Ascending aorta (tissue), 2 donors: ENCODE measurements around the gene SYT6. TPM values are rescaled to one million over a fixed set of nuclear protein-coding genes. Genes with fewer than 3 reads are reported as not detected.

Experiments used
- DNase-seq, 2 donors: peaks; one replicate each; pipeline ENCODE4 v3.0.0-alpha.2; 2019; ENCODE audit warnings: low spot score in 2 of 2
- H3K27ac ChIP-seq, 2 donors: fragments of 200-600 bp; sonication (generic); one replicate each; pipeline ENCODE4 v1.5.1; 2016 to 2017; ENCODE audit warnings: mild to moderate bottlenecking in 1 of 2
- H3K27me3 ChIP-seq: fragments of 200-600 bp; sonication (generic); one replicate; pipeline ENCODE4 v1.5.1; 2017
- H3K36me3 ChIP-seq, 2 donors: fragments of 200-600 bp; sonication (generic); one replicate each; pipeline ENCODE4 v1.5.1; 2016
- H3K4me1 ChIP-seq, 2 donors: fragments of 200-600 bp; sonication (generic); one replicate each; pipeline ENCODE4 v1.5.1; 2016 to 2017; ENCODE audit warnings: mild to moderate bottlenecking in 1 of 2
- H3K4me3 ChIP-seq, 2 donors: fragments of 200-600 bp; sonication (generic); one replicate each; pipeline ENCODE4 v1.5.1; 2016 to 2017; ENCODE audit warnings: mild to moderate bottlenecking in 1 of 2
- H3K9me3 ChIP-seq, 2 donors: fragments of 200-600 bp; sonication (generic); one replicate each; pipeline ENCODE4 v1.5.1; 2016
- CTCF ChIP-seq, 3 experiments: fragments of 200-600 bp in 2 of 3; fragments of 450-650 bp in 1 of 3; sonication (generic) in 2 of 3; IDR thresholded peaks; one replicate each; pipeline ENCODE4 v1.5.1; 2016 to 2019; ENCODE audit warnings: antibody characterized with exemption in 3 of 3, mild to moderate bottlenecking in 1 of 3, moderate library complexity in 1 of 3
- intact Hi-C: fragments of 100-400 bp; cut with DNase I; formaldehyde crosslinking; loops from one replicate; pipeline ENCODE4 v1.15.1; 2023
- total RNA-seq: library from RNA; depleted of rRNA; stranded (reverse); fragments of >200 nt; gene quantifications from one replicate; pipeline ENCODE4 v1.1.0, GENCODE V29; 2016

Gene SYT6
- total RNA-seq, 1 donor from 2014 or later = not detected

GRCh38 chr1:114102136-114102535 is 51.5 kb downstream of the SYT6 start:
- intact Hi-C loops = no loop called here
- Histone ChIP-seq H3K27me3 (no peaks in the 10 kb centered on the region), H3K4me3 (no peak overlapping the region), H3K36me3 (no peaks in the 10 kb centered on the region), H3K4me1 (no peaks in the 10 kb centered on the region), H3K27ac (no peak overlapping the region), H3K9me3 (no peaks in the 10 kb centered on the region)
- TF ChIP-seq CTCF (IDR thresholded peaks at IDR 0.05) = no peak
- DNase-seq = no peak

- Histone ChIP-seq H3K27me3 (no peaks in the 10 kb centered on the region), H3K4me3 (no peak overlapping the region), H3K4me1 (no peaks in the 10 kb centered on the region), H3K36me3 (no peaks in the 10 kb centered on the region), H3K27ac (no peak overlapping the region), H3K9me3 (no peaks in the 10 kb centered on the region)
- TF ChIP-seq CTCF (IDR thresholded peaks at IDR 0.05) = no peak
- no peak for DNase-seq
- intact Hi-C loops = no loop called here
These were observed 53.5 kb downstream of the SYT6 start for GRCh38 chr1:114100148-114100547.

GRCh38 chr1:114099268-114099667 is 54.4 kb downstream of the SYT6 start:
- H3K36me3 ChIP-seq = no peaks in the 10 kb centered on the region
- intact Hi-C loops = no loop called here
- H3K27me3 ChIP-seq = no peaks in the 10 kb centered on the region
- no peak for DNase-seq
- no peak overlapping the region for H3K27ac ChIP-seq
- H3K9me3 ChIP-seq = no peaks in the 10 kb centered on the region
- H3K4me3 ChIP-seq = no peak overlapping the region
- H3K4me1 ChIP-seq = no peaks in the 10 kb centered on the region
- TF ChIP-seq CTCF (IDR thresholded peaks at IDR 0.05) = no peak

- H3K4me1 ChIP-seq = no peaks in the 10 kb centered on the region
- TF ChIP-seq CTCF (IDR thresholded peaks at IDR 0.05) = no peak
- no peak overlapping the region for H3K4me3 ChIP-seq
- H3K36me3 ChIP-seq = no peaks in the 10 kb centered on the region
- intact Hi-C loops = no loop called here
- no peak for DNase-seq
- H3K27ac ChIP-seq = no peak overlapping the region
- no peaks in the 10 kb centered on the region for H3K27me3 ChIP-seq
- H3K9me3 ChIP-seq = no peaks in the 10 kb centered on the region
These were observed 56.6 kb downstream of the SYT6 start for GRCh38 chr1:114097109-114097508.

- Histone ChIP-seq H3K4me1 (no peaks in the 10 kb centered on the region), H3K4me3 (no peak overlapping the region), H3K27me3 (no peaks in the 10 kb centered on the region), H3K9me3 (no peaks in the 10 kb centered on the region), H3K27ac (no peak overlapping the region), H3K36me3 (no peaks in the 10 kb centered on the region)
- intact Hi-C loops = no loop called here
- TF ChIP-seq CTCF (IDR thresholded peaks at IDR 0.05) = no peak
- DNase-seq = no peak
These were observed 59.0 kb downstream of the SYT6 start for GRCh38 chr1:114094675-114095074.

- Histone ChIP-seq H3K4me3 (no peak overlapping the region), H3K36me3 (no peaks in the 10 kb centered on the region), H3K9me3 (no peaks in the 10 kb centered on the region), H3K27ac (no peak overlapping the region), H3K27me3 (no peaks in the 10 kb centered on the region), H3K4me1 (no peaks in the 10 kb centered on the region)
- no peak for TF ChIP-seq CTCF (IDR thresholded peaks at IDR 0.05)
- no peak for DNase-seq
- intact Hi-C loops = no loop called here
These were observed 59.4 kb downstream of the SYT6 start for GRCh38 chr1:114094363-114094634.
